ENCODE measurements around the gene RELN.

Gene RELN

GRCh38 chr7:103446049-103446520, 543.4 kb downstream of the RELN start, which contains the start of gene SLC26A5:
Gene SLC26A5 (minus strand): TSS chr7:103446207. CDS start chr7:103421514, 24,693 bp downstream.
- H3K27ac ChIP-seq = peak within 1 kb of the TSS; percentile 55
- no peak for TF ChIP-seq ZFX (IDR thresholded peaks at IDR 0.05; ENCODE audit: borderline replicate concordance)
- TF ChIP-seq CTCF (IDR thresholded peaks at IDR 0.05) = no peak

DNA sequence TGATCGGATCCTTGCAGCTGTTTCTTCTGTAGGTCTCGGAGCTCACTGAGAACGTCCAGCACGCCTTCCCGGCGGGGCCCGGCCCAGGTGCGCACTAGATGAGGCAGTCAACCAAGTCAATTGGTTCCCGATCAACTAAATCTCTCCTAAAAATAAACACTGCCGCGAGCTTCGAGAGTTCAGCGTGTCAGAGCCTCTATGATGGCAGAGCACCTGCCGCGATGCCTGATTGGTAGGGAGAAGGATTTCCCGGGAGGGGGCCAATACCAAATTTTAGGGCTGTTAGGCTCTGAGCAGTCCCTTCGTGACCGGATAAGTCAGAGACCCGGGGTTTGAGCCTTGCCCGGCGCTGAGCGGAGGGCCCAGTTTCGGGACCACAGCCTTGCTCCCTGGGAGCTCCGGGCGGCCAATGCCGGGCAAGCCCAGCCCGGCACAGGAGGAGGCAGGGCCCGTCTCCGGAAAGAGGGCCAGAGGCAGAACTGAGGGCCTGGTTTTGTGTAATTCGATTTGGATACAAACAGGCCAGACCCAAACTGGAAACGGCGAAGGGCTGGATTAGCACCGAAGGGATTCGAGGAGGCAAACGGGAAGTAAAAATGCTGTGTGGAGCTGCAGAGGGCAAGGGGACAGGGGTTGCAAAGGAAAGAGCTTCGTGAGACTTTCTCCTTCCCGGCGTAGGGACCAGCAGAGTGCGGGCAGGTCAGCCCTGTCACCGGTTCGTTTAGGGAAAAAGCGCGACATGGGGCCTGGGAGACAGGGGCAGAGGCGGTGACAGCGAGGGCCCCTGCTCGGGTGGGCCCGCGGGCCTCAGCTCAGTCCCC, 544.0 kb downstream of the RELN start:
- H3K27ac ChIP-seq = no peak overlapping the region
- no peak for TF ChIP-seq ZFX (IDR thresholded peaks at IDR 0.05; ENCODE audit: borderline replicate concordance)
- TF ChIP-seq CTCF (IDR thresholded peaks at IDR 0.05) = no peak

- TF ChIP-seq ZFX (IDR thresholded peaks at IDR 0.05; ENCODE audit: borderline replicate concordance) (no peak), CTCF (IDR thresholded peaks at IDR 0.05) (no peak)
- H3K27ac ChIP-seq = no peak overlapping the region
These were observed 549.8 kb downstream of the RELN start for GRCh38 chr7:103439661-103440060.

DNA sequence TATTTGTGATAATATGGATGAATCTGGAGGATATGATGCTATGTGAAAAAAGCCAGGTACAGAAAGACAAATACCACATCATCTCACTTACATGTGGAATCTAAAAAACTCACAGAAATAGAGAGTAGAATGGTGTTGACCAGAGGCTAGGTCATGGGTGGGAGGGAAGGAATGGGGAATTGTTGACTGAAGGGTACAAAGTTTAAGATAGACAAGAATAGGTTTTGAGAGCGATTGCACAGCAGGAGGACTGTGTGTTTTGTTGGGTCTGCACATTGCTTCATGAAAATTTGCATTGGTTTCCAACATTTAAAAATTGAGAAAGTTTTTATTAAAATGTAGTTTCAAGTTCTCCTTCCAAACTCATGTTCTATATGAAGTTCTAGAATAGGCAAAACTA, 551.8 kb downstream of the RELN start:
- TF ChIP-seq CTCF (IDR thresholded peaks at IDR 0.05) (no peak), ZFX (IDR thresholded peaks at IDR 0.05; ENCODE audit: borderline replicate concordance) (no peak)
- no peak overlapping the region for H3K27ac ChIP-seq

DNA sequence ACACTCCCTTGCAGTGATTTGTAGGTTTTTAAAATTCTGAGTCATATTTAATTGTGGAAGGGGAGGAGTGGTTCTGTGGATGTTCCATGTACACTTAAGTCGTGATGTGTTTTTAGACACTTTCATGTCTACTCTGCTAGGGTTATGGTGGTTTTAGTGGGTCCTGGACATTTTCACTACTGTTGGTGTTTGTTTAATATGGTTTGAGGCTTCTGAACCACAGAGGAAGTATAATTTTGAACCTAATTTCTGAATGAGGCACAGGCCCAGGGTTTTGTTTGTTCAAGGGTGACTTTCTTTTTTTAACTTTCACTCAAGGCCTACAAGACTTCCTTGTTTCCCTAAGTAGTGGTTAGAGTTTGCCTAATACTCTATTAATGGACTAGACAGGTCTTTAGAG, 556.7 kb downstream of the RELN start:
- no peak for TF ChIP-seq ZFX (IDR thresholded peaks at IDR 0.05; ENCODE audit: borderline replicate concordance)
- no peak for TF ChIP-seq CTCF (IDR thresholded peaks at IDR 0.05)
- no peak overlapping the region for H3K27ac ChIP-seq

- TF ChIP-seq ZFX (IDR thresholded peaks at IDR 0.05; ENCODE audit: borderline replicate concordance) (no peak), CTCF (IDR thresholded peaks at IDR 0.05) (peak; percentile 20)
- H3K27ac ChIP-seq = no peak overlapping the region
These were observed 564.3 kb downstream of the RELN start for GRCh38 chr7:103425177-103425576.

GRCh38 chr7:103423467-103424179, 565.8 kb downstream of the RELN start:
- no peak overlapping the region for H3K27ac ChIP-seq
- TF ChIP-seq ZFX (IDR thresholded peaks at IDR 0.05; ENCODE audit: borderline replicate concordance) (no peak), CTCF (IDR thresholded peaks at IDR 0.05) (no peak)

Measured in 22Rv1 (cell line).